Left lung (tissue), 10 donors: ENCODE measurements around the gene BMPR1B. TPM values are rescaled to one million over a fixed set of nuclear protein-coding genes. Genes with fewer than 3 reads are reported as not detected.

Experiments
- ATAC-seq: fragments of 200-7000 bp; cut with Tn5 transposase; one replicate; pipeline ENCODE4 v1.9.1; 2020; ENCODE audit warnings: moderate library complexity
- DNase-seq, 4 donors: peaks; one replicate each; pipeline ENCODE4 v3.0.0-alpha.2; 2013 to 2020
- H3K27ac ChIP-seq, 2 donors: fragments of 200-600 bp; sonication (generic) in 1 of 2; one replicate each; pipeline versions ENCODE4 v1.5.0 to v1.8.0; 2020 to 2021
- H3K27me3 ChIP-seq, 2 donors: fragments of 200-600 bp; sonication (generic) in 1 of 2; one replicate each; pipeline versions ENCODE4 v1.5.0 to v1.8.0; 2020 to 2021
- H3K36me3 ChIP-seq, 2 donors: fragments of 200-600 bp; sonication (generic) in 1 of 2; one replicate each; pipeline versions ENCODE4 v1.5.0 to v1.8.0; 2020 to 2021
- H3K4me1 ChIP-seq, 2 donors: fragments of 200-600 bp; one replicate each; pipeline ENCODE4 v1.8.0; 2021
- H3K4me3 ChIP-seq, 2 donors: fragments of 200-600 bp; sonication (generic) in 1 of 2; one replicate each; pipeline versions ENCODE4 v1.5.0 to v1.8.0; 2020 to 2021; ENCODE audit warnings: mild to moderate bottlenecking in 1 of 2
- H3K9me3 ChIP-seq, 2 donors: fragments of 200-600 bp; sonication (generic) in 1 of 2; one replicate each; pipeline versions ENCODE4 v1.5.0 to v1.8.0; 2020 to 2021
- CTCF ChIP-seq, 2 donors: fragments of 200-600 bp; sonication (generic) in 1 of 2; IDR thresholded peaks; one replicate each; pipeline versions ENCODE4 v1.5.0 to v1.8.0; 2021; ENCODE audit warnings: antibody characterized with exemption in 2 of 2
- intact Hi-C, 2 donors: fragments of 100-400 bp; cut with DNase I; formaldehyde crosslinking; loops; one replicate each; pipeline versions ENCODE4 v1.11.2 to v1.14.2; 2022
- polyA plus RNA-seq, 6 donors: library from polyadenylated mRNA; unstranded; fragments of 120-200 nt; gene quantifications; one replicate each; pipeline ENCODE4 v1.2.1, GENCODE V29; 2013; ENCODE audit not compliant: insufficient read length in 6 of 6
- total RNA-seq, 2 donors: library from RNA; stranded (reverse); fragmentation: NEBNext Ultra II Directional; extraction: Animal tissue kit (Norgen Biotek cat#: 25700); gene quantifications; one replicate each; pipeline ENCODE4 v1.2.1, GENCODE V29; 2021
- donor health status: DM: no; HTN: yes; CAD: no.
- donor health status: DM: no; HTN: no; CAD: no.

The BMPR1B gene
- total and polyA plus RNA-seq, 8 donors: 0.61 to 3.3 (median 1.1) TPM

- no peak overlapping the region for H3K4me3 ChIP-seq
- DNase-seq (no peak), ATAC-seq (no peak)
- H3K4me1 ChIP-seq: no peaks in the 10 kb centered on the region
- H3K36me3 ChIP-seq: no peaks in the 10 kb centered on the region
- no peak overlapping the region for H3K27ac ChIP-seq
- intact Hi-C loops: no loop called here
- no peak for TF ChIP-seq CTCF (IDR thresholded peaks at IDR 0.05)
- no peaks in the 10 kb centered on the region for H3K27me3 ChIP-seq
- H3K9me3 ChIP-seq: peaks cover 0 to 9% of the 10 kb centered on the region in 2 donors
Measured at GRCh38 chr4:94890579-94890978, 132.8 kb downstream of the BMPR1B start.

- ATAC-seq: no peak
- no peak for DNase-seq
- no peaks in the 10 kb centered on the region for H3K4me1 ChIP-seq
- H3K4me3 ChIP-seq: no peak overlapping the region
- H3K27ac ChIP-seq: no peak overlapping the region
- no peak for TF ChIP-seq CTCF (IDR thresholded peaks at IDR 0.05)
- no peaks in the 10 kb centered on the region for H3K36me3 ChIP-seq
- no peaks in the 10 kb centered on the region for H3K27me3 ChIP-seq
- intact Hi-C loops: no loop called here
- H3K9me3 ChIP-seq: peaks cover 0 to 9% of the 10 kb centered on the region in 2 donors
Measured at GRCh38 chr4:94892051-94892450, 134.3 kb downstream of the BMPR1B start.

- intact Hi-C loops: no loop called here
- Histone ChIP-seq H3K4me1 (no peaks in the 10 kb centered on the region), H3K27me3 (no peaks in the 10 kb centered on the region), H3K27ac (no peak overlapping the region), H3K9me3 (peaks cover 0 to 7% of the 10 kb centered on the region in 2 donors), H3K36me3 (no peaks in the 10 kb centered on the region), H3K4me3 (no peak overlapping the region)
- ATAC-seq: no peak
- no peak for DNase-seq
- no peak for TF ChIP-seq CTCF (IDR thresholded peaks at IDR 0.05)
Measured at GRCh38 chr4:94895081-94895480, 137.3 kb downstream of the BMPR1B start.

GRCh38 chr4:94897023-94897422 lies 139.3 kb downstream of the BMPR1B start:
- Histone ChIP-seq H3K27me3 (no peaks in the 10 kb centered on the region), H3K27ac (no peak overlapping the region), H3K9me3 (no peaks in the 10 kb centered on the region), H3K4me1 (no peaks in the 10 kb centered on the region), H3K4me3 (no peak overlapping the region), H3K36me3 (no peaks in the 10 kb centered on the region)
- DNase-seq: no peak
- TF ChIP-seq CTCF (IDR thresholded peaks at IDR 0.05): no peak
- intact Hi-C loops: no loop called here
- no peak for ATAC-seq

GRCh38 chr4:94905511-94905910 lies 147.8 kb downstream of the BMPR1B start:
- DNase-seq (no peak), ATAC-seq (no peak)
- H3K9me3 ChIP-seq: no peaks in the 10 kb centered on the region
- TF ChIP-seq CTCF (IDR thresholded peaks at IDR 0.05): no peak
- H3K27ac ChIP-seq: no peak overlapping the region
- H3K4me1 ChIP-seq: no peaks in the 10 kb centered on the region
- H3K36me3 ChIP-seq: no peaks in the 10 kb centered on the region
- intact Hi-C loops: no loop called here
- H3K4me3 ChIP-seq: no peak overlapping the region
- no peaks in the 10 kb centered on the region for H3K27me3 ChIP-seq
